K562 (cell line): Measurements from ENCODE around the gene GXYLT2. TPM values are rescaled to one million over a fixed set of nuclear protein-coding genes. Genes with fewer than 3 reads are reported as not detected.

ENCODE experiments used
- ATAC-seq: fragments of 200-7000 bp; cut with Tn5 transposase; 3 replicates; pipeline ENCODE4 v1.9.1; 2020; ENCODE audit warnings: moderate library complexity
- BruUV-seq: library from RNA; stranded (reverse); fragments of 400-500 nt; replicated peaks from 2 replicates; lab custom pipeline; 2021; lab: Mats Ljungman, UMichigan
- CTCF ChIA-PET: fragments of 300-600 bp; formaldehyde crosslinking; extraction: SDS; loops from one replicate; lab custom pipeline; 2021; ENCODE audit warnings: low intra/inter-chr PET ratio; lab: Yijun Ruan, JAX
- POLR2A ChIA-PET: fragments of 300-600, 350-650 bp; sonication (Branson Sonifier 250); formaldehyde crosslinking; extraction: SDS; loops from one replicate; lab custom pipeline; 2021; ENCODE audit warnings: antibody characterized with exemption, inconsistent platforms; lab: Yijun Ruan, JAX
- DNase-seq, 4 experiments: peaks; one replicate each; pipeline versions ENCODE4 v3.0.0 to v3.0.0-alpha.2; 2011 to 2018; ENCODE audit warnings: low spot score in 3 of 4, mixed read lengths in 3 of 4; ENCODE audit errors: extremely low read depth in 1 of 4
- FAIRE-seq: peaks from 2 replicates; lab custom pipeline; 2011; peaks lifted over from hg19 to GRCh38; lab: Jason Lieb, UNC
- H2AFZ ChIP-seq: 2 replicates; pipeline ENCODE4 v1.6.0; 2011; ENCODE audit warnings: low read depth, low read length, control low read depth, inconsistent platforms
- H3K27ac ChIP-seq: fragments of 200-600 bp; 3 replicates; pipeline ENCODE4 v1.8.0; 2011; ENCODE audit warnings: low read depth, mild to moderate bottlenecking, control low read depth, inconsistent platforms, low read length, moderate library complexity, mixed read lengths; ENCODE audit errors: extremely low read depth
- H3K27me3 ChIP-seq, 2 experiments: fragments of 300-600 bp in 1 of 2; 2 replicates in 1 of 2; 3 replicates in 1 of 2; pipeline versions ENCODE4 v1.6.0 to v1.8.0; 2011; ENCODE audit warnings: inconsistent platforms in 2 of 2, low read length in 2 of 2, mild to moderate bottlenecking in 1 of 2, mixed read lengths in 1 of 2, moderate library complexity in 1 of 2; ENCODE audit not compliant: control insufficient read depth in 2 of 2, insufficient read depth in 2 of 2
- H3K36me3 ChIP-seq: fragments of 300-600 bp; 3 replicates; pipeline ENCODE4 v1.8.0; 2011; ENCODE audit warnings: mild to moderate bottlenecking, low read length, inconsistent platforms; ENCODE audit not compliant: control insufficient read depth, insufficient read depth
- H3K4me1 ChIP-seq, 2 experiments: fragments of 200-600 bp in 1 of 2; replicated peaks in 1 of 2; 2 replicates in 1 of 2; 3 replicates in 1 of 2; pipeline versions ENCODE4 v1.5.1 to v1.8.0; 2011; ENCODE audit warnings: inconsistent platforms in 2 of 2, low read length in 2 of 2, mild to moderate bottlenecking in 1 of 2, mixed read lengths in 1 of 2, moderate library complexity in 1 of 2; ENCODE audit not compliant: control insufficient read depth in 2 of 2, insufficient read depth in 2 of 2
- H3K4me2 ChIP-seq: 2 replicates; pipeline ENCODE4 v1.6.1; 2011; ENCODE audit warnings: low read length, control low read depth, inconsistent platforms, mixed read lengths; ENCODE audit not compliant: insufficient read depth
- H3K4me3 ChIP-seq: fragments of 200-600 bp; sonication (generic), shearing (Covaris generic); 2 replicates; pipeline ENCODE4 v1.5.1; 2016; ENCODE audit warnings: control low read depth, inconsistent platforms
- H3K79me2 ChIP-seq: fragments of 200-600 bp; 3 replicates; pipeline ENCODE4 v1.8.0; 2011; ENCODE audit warnings: low read length, inconsistent platforms; ENCODE audit not compliant: control insufficient read depth, insufficient read depth
- H3K9ac ChIP-seq, 2 experiments: 2 replicates each; pipeline versions ENCODE4 v1.6.0 to v1.6.1; 2011; ENCODE audit warnings: low read depth in 2 of 2, low read length in 2 of 2, control low read depth in 1 of 2, inconsistent platforms in 1 of 2, mild to moderate bottlenecking in 1 of 2, mixed read lengths in 1 of 2; ENCODE audit not compliant: insufficient read depth in 1 of 2
- H3K9me1 ChIP-seq: one replicate; pipeline ENCODE4 v1.6.0; 2011; ENCODE audit warnings: inconsistent platforms, mild to moderate bottlenecking, low read length, moderate library complexity; ENCODE audit not compliant: control insufficient read depth, insufficient read depth
- H3K9me3 ChIP-seq: replicated peaks from 2 replicates; pipeline ENCODE4 v1.5.1; 2011; ENCODE audit warnings: low read depth, low read length, inconsistent platforms; ENCODE audit not compliant: control insufficient read depth, insufficient read depth
- H4K20me1 ChIP-seq: replicated peaks from 2 replicates; pipeline ENCODE4 v1.6.1; 2011; ENCODE audit warnings: low read length, inconsistent platforms, mixed read lengths; ENCODE audit not compliant: control insufficient read depth, insufficient read depth
- CTBP1 ChIP-seq: fragments of 450-650 bp; IDR thresholded peaks from 2 replicates; pipeline ENCODE4 v1.6.1; 2016; ENCODE audit warnings: borderline replicate concordance
- KDM4B ChIP-seq, 2 experiments: fragments of 450-650 bp in 1 of 2; sonication (generic) in 1 of 2; IDR thresholded peaks; 2 replicates each; pipeline ENCODE4 v1.6.1; 2016 to 2017; ENCODE audit warnings: borderline replicate concordance in 2 of 2, antibody characterized with exemption in 1 of 2, low read depth in 1 of 2, mild to moderate bottlenecking in 1 of 2
- L3MBTL2 ChIP-seq: fragments of 450-650 bp; IDR thresholded peaks from 2 replicates; pipeline ENCODE4 v1.6.1; 2016; ENCODE audit warnings: mild to moderate bottlenecking, moderate library complexity
- MED1 ChIP-seq: sonication (generic); formaldehyde crosslinking; IDR thresholded peaks from 2 replicates; pipeline ENCODE4 v1.8.1; 2023; ENCODE audit warnings: missing genetic modification reagents, borderline replicate concordance
- MTA2 ChIP-seq: fragments of 450-650 bp; IDR thresholded peaks from 2 replicates; pipeline ENCODE4 v1.6.1; 2016; ENCODE audit warnings: low read depth
- PPARD ChIP-seq: fragments of 250-450 bp; sonication (Bioruptor Pico); IDR thresholded peaks from 2 replicates; pipeline ENCODE4 v1.8.0; 2022; ENCODE audit warnings: inconsistent platforms, mild to moderate bottlenecking, moderate library complexity
- RAD21 ChIP-seq, 2 experiments: fragments of 250-450 bp in 1 of 2; fragments of 450-650 bp in 1 of 2; sonication (Bioruptor Pico) in 1 of 2; formaldehyde crosslinking in 1 of 2; IDR thresholded peaks in 1 of 2; conservative IDR thresholded peaks in 1 of 2; 2 replicates each; pipeline versions ENCODE4 v1.4.0 to v1.8.0; 2020 to 2022; ENCODE audit warnings: mild to moderate bottlenecking in 2 of 2, moderate library complexity in 1 of 2
- SLC30A9 ChIP-seq: fragments of 250-450 bp; sonication (Bioruptor Pico); IDR thresholded peaks from 2 replicates; pipeline ENCODE4 v1.8.0; 2022; ENCODE audit warnings: mild to moderate bottlenecking, moderate library complexity
- ZBED1 ChIP-seq: IDR thresholded peaks from 2 replicates; pipeline ENCODE4 v1.6.1; 2014
- ZKSCAN8 ChIP-seq: fragments of 200-800 bp; sonication (Bioruptor generic); IDR thresholded peaks from 2 replicates; pipeline ENCODE4 v1.6.1; 2016; ENCODE audit warnings: missing genetic modification characterization, missing compliant biosample characterization
- ZNF184 ChIP-seq: sonication (generic); formaldehyde crosslinking; IDR thresholded peaks from 2 replicates; pipeline ENCODE4 v1.5.0; 2020; ENCODE audit warnings: missing genetic modification reagents
- ZNF239 ChIP-seq: fragments of 250-450 bp; sonication (Bioruptor Pico); IDR thresholded peaks from 2 replicates; pipeline ENCODE4 v1.4.0; 2020; ENCODE audit warnings: mild to moderate bottlenecking
- ZNF436 ChIP-seq: fragments of 250-450, 450-650 bp; sonication (Bioruptor Pico); formaldehyde crosslinking; IDR thresholded peaks from 2 replicates; pipeline ENCODE4 v1.7.0; 2020; ENCODE audit warnings: mild to moderate bottlenecking
- ZNF561 ChIP-seq: fragments of 450-650 bp; formaldehyde crosslinking; conservative IDR thresholded peaks from 2 replicates; pipeline ENCODE4 v1.4.0; 2020; ENCODE audit warnings: mild to moderate bottlenecking, moderate library complexity
- WGBS: fragments of 100-300 bp; shearing (Covaris generic); methylation state at CpG from one replicate; pipeline ENCODE4 v1.1.6; 2016; ENCODE audit warnings: low coverage, mixed read lengths; ENCODE audit not compliant: insufficient coverage; ENCODE audit errors: missing lambda C conversion rate; 5-methylcytosine and 5-hydroxymethylcytosine counted together
- in situ Hi-C: fragments of 300-500 bp; cut with MboI; formaldehyde crosslinking; loops from 4 replicates; pipeline ENCODE4 v1.15.0; 2018; ENCODE audit warnings: inconsistent platforms, mixed read lengths
- intact Hi-C: fragments of 100-400 bp; cut with micrococcal nuclease; formaldehyde crosslinking; loops from 2 replicates; pipeline ENCODE4 v1.14.2; 2022
- polyA plus RNA-seq, 8 experiments: library from polyadenylated mRNA; depleted of rRNA in 4 of 8; stranded (reverse) in 5 of 8; unstranded in 3 of 8; fragments of >200 nt; fragmentation: Nextera tagmentation in 2 of 8; fragmentation: Illumina TruSeq in 1 of 8; extraction: Ambion mirVana in 2 of 8; extraction: Trizol in 1 of 8; gene quantifications; 2 replicates each; pipeline versions ENCODE4 v1.2.1 to v1.2.3, GENCODE V29; 2011 to 2014; ENCODE audit warnings: inconsistent platforms in 1 of 8, missing spikeins in 1 of 8
- total RNA-seq, 7 experiments: library from RNA; depleted of rRNA in 6 of 7; stranded (reverse); fragments of >200 nt in 6 of 7; fragmentation: Illumina TruSeq in 2 of 7; extraction: Trizol in 2 of 7; gene quantifications; 2 replicates each; pipeline versions ENCODE4 v1.2.1 to v1.2.3, GENCODE V29; 2011 to 2021; ENCODE audit warnings: low replicate concordance in 1 of 7
- TF ChIP-seq, protein P1 (sequence below): fragments of 250-450 bp; sonication (Bioruptor Pico); IDR thresholded peaks from 2 replicates; pipeline ENCODE4 v1.5.1; 2021; ENCODE audit warnings: mild to moderate bottlenecking

Gene GXYLT2
- total and polyA plus RNA-seq, 9 of the 15 experiments (the other 6 are each of a cell fraction or from before 2014, with no cell fraction given) = 0.71 to 6.0 (median 3.3) TPM

DNA sequence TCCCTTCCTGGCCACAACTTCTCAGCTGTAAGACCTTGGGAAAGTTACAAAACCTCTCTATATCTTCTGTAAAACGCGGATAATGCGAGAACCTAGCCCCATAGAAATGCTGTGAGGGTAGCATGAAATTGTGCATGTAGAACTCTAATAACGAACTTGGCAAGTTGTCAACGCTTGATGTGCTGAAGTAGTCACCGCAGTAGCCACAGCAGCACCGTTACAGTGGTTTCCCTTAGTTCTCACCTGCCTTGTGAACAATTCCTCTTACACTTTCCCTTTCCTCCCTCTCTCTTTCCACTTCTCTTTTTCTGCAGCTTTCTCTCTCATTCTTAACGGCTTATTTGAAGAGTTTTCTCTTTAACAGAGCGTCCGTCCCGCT is 39.2 kb upstream of the GXYLT2 start (continued):
- TF ChIP-seq L3MBTL2 (no peak), ZNF436 (CRISPR knock-in tag) (no peak)

DNA sequence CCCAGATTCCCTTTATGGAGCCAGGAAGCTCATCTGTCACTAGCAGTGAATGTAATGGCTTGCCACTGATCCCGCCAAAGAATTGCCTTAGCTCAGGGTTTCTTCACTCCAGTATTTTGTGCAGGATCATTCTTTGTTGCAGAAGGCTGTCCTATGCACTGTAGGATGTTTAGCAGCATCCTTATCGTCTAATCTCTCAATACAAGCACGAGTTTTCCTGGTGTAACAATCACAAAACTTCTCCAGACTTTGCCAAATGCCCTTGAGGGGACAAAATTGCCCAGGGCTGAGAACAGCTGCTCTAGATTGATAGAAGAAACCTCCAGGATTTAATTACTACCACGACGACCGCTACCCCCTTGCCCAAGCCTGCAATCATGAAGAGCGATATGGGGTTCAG is 32.8 kb upstream of the GXYLT2 start:
- CTCF ChIA-PET = no interaction called here
- in situ Hi-C loops = no loop called here
- H3K9ac ChIP-seq = no peak overlapping the region
- H3K27me3 ChIP-seq = no peaks in the 10 kb centered on the region
- no peak overlapping the region for H3K27ac ChIP-seq
- no peak overlapping the region for H3K4me2 ChIP-seq
- no TSS peak for BruUV-seq
- no peaks in the 10 kb centered on the region for H3K36me3 ChIP-seq
- ATAC-seq (no peak), FAIRE-seq (no peak), DNase-seq (no peak)
- no peaks in the 10 kb centered on the region for H3K9me3 ChIP-seq
- no peaks in the 10 kb centered on the region for H4K20me1 ChIP-seq
- WGBS = 19% methylated on average over 7 of the region's 7 CpGs
- H3K9me1 ChIP-seq = no peaks in the 10 kb centered on the region
- H3K4me3 ChIP-seq = no peak overlapping the region
- no peak overlapping the region for H2AFZ ChIP-seq
- POLR2A ChIA-PET = no interaction called here
- no peak for TF ChIP-seq ZKSCAN8 (CRISPR knock-in tag)
- H3K79me2 ChIP-seq = no peaks in the 10 kb centered on the region
- peaks cover 0 to 3% of the 10 kb centered on the region in 2 experiments; a peak in 1 of 5 replicates for H3K4me1 ChIP-seq
- intact Hi-C loops = no loop called here

DNA sequence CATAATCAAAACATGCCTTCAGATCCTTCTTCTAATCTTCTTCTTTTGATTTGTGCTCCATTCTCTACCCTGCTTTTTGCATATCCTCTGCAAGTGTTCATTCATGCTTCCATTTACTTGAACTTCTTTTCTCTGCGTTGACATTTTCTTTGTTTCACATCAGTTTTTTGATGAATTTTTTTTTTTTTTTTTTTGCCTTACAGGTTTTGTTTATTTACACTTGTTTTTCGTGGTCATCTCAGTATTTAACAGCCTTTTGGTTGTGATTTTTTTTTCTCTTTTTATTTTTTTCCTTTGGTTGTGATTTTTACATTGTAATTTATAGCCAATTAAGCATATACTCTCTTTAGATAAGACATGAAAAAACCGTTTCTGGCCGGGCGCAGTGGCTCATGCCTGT is 27.8 kb upstream of the GXYLT2 start:
- intact Hi-C loops = no loop called here
- no peak for DNase-seq
- POLR2A ChIA-PET = no interaction called here
- H3K4me1 ChIP-seq = peaks cover 0 to 3% of the 10 kb centered on the region in 2 experiments; a peak in 1 of 5 replicates
- H3K9ac ChIP-seq = no peak overlapping the region
- no peaks in the 10 kb centered on the region for H3K9me3 ChIP-seq
- H3K79me2 ChIP-seq = no peaks in the 10 kb centered on the region
- no peaks in the 10 kb centered on the region for H3K9me1 ChIP-seq
- 33% methylated on average over 4 of the region's 5 CpGs for WGBS
- CTCF ChIA-PET = no interaction called here
- BruUV-seq = no TSS peak
- H3K4me2 ChIP-seq = no peak overlapping the region
- in situ Hi-C loops = no loop called here
- no peaks in the 10 kb centered on the region for H3K27me3 ChIP-seq
- no peak overlapping the region for H3K4me3 ChIP-seq
- no peaks in the 10 kb centered on the region for H3K36me3 ChIP-seq
- no peaks in the 10 kb centered on the region for H4K20me1 ChIP-seq
- H3K27ac ChIP-seq = no peak overlapping the region
- H2AFZ ChIP-seq = no peak overlapping the region
- FAIRE-seq = no peak
- ATAC-seq = no peak
- TF ChIP-seq MED1 (CRISPR knock-in tag) (no peak), ZNF184 (CRISPR knock-in tag) (no peak), ZNF239 (CRISPR knock-in tag) (no peak), PPARD (CRISPR knock-in tag) (no peak), MTA2 (no peak), SLC30A9 (CRISPR knock-in tag) (no peak), ZBED1 (no peak), RAD21 (CRISPR knock-in tag; conservative IDR thresholded peaks at IDR 0.05 in 1 of 2, IDR thresholded peaks at IDR 0.05 in 1 of 2) (no peak), CTBP1 (no peak), KDM4B (IDR thresholded peaks at IDR 0.05; ENCODE audit: borderline replicate concordance in 2 of 2, low read depth in 1 of 2) (no peak), ZNF561 (CRISPR knock-in tag) (no peak)
- TF ChIP-seq, protein P1, sequence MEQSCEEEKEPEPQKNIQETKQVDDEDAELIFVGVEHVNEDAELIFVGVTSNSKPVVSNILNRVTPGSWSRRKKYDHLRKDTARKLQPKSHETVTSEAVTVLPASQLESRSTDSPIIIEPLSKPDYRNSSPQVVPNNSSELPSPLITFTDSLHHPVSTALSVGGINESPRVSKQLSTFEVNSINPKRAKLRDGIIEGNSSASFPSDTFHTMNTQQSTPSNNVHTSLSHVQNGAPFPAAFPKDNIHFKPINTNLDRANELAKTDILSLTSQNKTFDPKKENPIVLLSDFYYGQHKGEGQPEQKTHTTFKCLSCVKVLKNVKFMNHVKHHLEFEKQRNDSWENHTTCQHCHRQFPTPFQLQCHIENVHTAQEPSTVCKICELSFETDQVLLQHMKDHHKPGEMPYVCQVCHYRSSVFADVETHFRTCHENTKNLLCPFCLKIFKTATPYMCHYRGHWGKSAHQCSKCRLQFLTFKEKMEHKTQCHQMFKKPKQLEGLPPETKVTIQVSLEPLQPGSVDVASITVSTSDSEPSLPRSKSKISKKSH (CRISPR knock-in tag) = no peak
